HepG2 (cell line): ENCODE results near the gene PSMG4. TPM values are rescaled to one million over a fixed set of nuclear protein-coding genes. Genes with fewer than 3 reads are reported as not detected.

ENCODE experiments used
- ATAC-seq: fragments of 200-7000 bp; cut with Tn5 transposase; 3 replicates; pipeline ENCODE4 v1.9.1; 2020; ENCODE audit warnings: mild to moderate bottlenecking, moderate library complexity
- BruUV-seq: library from RNA; stranded (reverse); fragments of 400-500 nt; replicated peaks from 2 replicates; lab custom pipeline; 2021; lab: Mats Ljungman, UMichigan
- CTCF ChIA-PET: fragments of 300-600 bp; formaldehyde crosslinking; extraction: SDS; loops from one replicate; lab custom pipeline; 2021; ENCODE audit warnings: low total read pairs, inconsistent platforms, low intra/inter-chr PET ratio; lab: Yijun Ruan, JAX
- POLR2A ChIA-PET: fragments of 350-600 bp; sonication (Branson Sonifier 250); formaldehyde crosslinking; loops from one replicate; lab custom pipeline; 2020; ENCODE audit warnings: antibody characterized with exemption, inconsistent platforms; lab: Yijun Ruan, JAX
- DNase-seq: peaks from one replicate; pipeline ENCODE4 v3.0.0-alpha.2; 2015; ENCODE audit warnings: low spot score
- FAIRE-seq: peaks from 3 replicates; lab custom pipeline; 2011; peaks lifted over from hg19 to GRCh38; lab: Jason Lieb, UNC
- H2AFZ ChIP-seq: one replicate; pipeline ENCODE4 v1.6.1; 2011; ENCODE audit warnings: low read length, inconsistent platforms
- H3K27ac ChIP-seq: fragments of 300-600 bp; 3 replicates; pipeline ENCODE4 v1.8.0; 2011; ENCODE audit warnings: mixed run types, mild to moderate bottlenecking, mixed read lengths, low read length, inconsistent platforms; ENCODE audit not compliant: insufficient read depth; ENCODE audit errors: extremely low read length
- H3K27me3 ChIP-seq, 2 experiments: fragments of 200-600 bp in 1 of 2; 2 replicates in 1 of 2; 3 replicates in 1 of 2; pipeline versions ENCODE4 v1.6.0 to v1.8.0; 2011; ENCODE audit warnings: low read length in 2 of 2, mild to moderate bottlenecking in 2 of 2, moderate library complexity in 2 of 2, inconsistent platforms in 1 of 2; ENCODE audit not compliant: insufficient read depth in 2 of 2, control insufficient read depth in 1 of 2
- H3K36me3 ChIP-seq, 2 experiments: fragments of 200-600 bp in 1 of 2; replicated peaks in 1 of 2; 2 replicates in 1 of 2; 3 replicates in 1 of 2; pipeline versions ENCODE4 v1.5.1 to v1.8.0; 2011; ENCODE audit warnings: low read length in 2 of 2, inconsistent platforms in 1 of 2; ENCODE audit not compliant: insufficient read depth in 2 of 2, control insufficient read depth in 1 of 2
- H3K4me1 ChIP-seq: 2 replicates; pipeline ENCODE4 v1.5.1; 2012; ENCODE audit warnings: low read length, inconsistent platforms; ENCODE audit not compliant: insufficient read depth
- H3K4me2 ChIP-seq: 2 replicates; pipeline ENCODE4 v1.6.0; 2011; ENCODE audit warnings: low read depth, low read length, inconsistent platforms
- H3K4me3 ChIP-seq, 3 experiments: fragments of 200-600 bp in 1 of 3; sonication (generic), shearing (Covaris generic) in 1 of 3; replicated peaks in 1 of 3; 2 replicates each; pipeline ENCODE4 v1.5.1; 2011 to 2016; ENCODE audit warnings: low read length in 3 of 3, inconsistent platforms in 2 of 3, low read depth in 2 of 3, mild to moderate bottlenecking in 2 of 3, control low read depth in 1 of 3, mixed read lengths in 1 of 3; ENCODE audit not compliant: insufficient read depth in 1 of 3
- H3K79me2 ChIP-seq: one replicate; pipeline ENCODE4 v1.6.1; 2011; ENCODE audit warnings: low read length, inconsistent platforms; ENCODE audit not compliant: insufficient read depth
- H3K9ac ChIP-seq: 2 replicates; pipeline ENCODE4 v1.6.0; 2011; ENCODE audit warnings: mild to moderate bottlenecking, low read depth, low read length, inconsistent platforms; ENCODE audit not compliant: insufficient read depth
- H3K9me3 ChIP-seq: 2 replicates; pipeline ENCODE4 v1.5.1; 2012; ENCODE audit warnings: mild to moderate bottlenecking, low read length
- H4K20me1 ChIP-seq: 2 replicates; pipeline ENCODE4 v1.6.0; 2011; ENCODE audit warnings: inconsistent platforms, mild to moderate bottlenecking, low read length, moderate library complexity; ENCODE audit not compliant: insufficient read depth
- AGO2 ChIP-seq: fragments of 200-400 bp; formaldehyde crosslinking; optimal IDR thresholded peaks from 2 replicates; pipeline ENCODE3; 2017; ENCODE audit warnings: mild to moderate bottlenecking, low read depth, low read length, moderate library complexity
- ATF7 ChIP-seq, 2 experiments: fragments of 450-650 bp in 1 of 2; sonication (generic) in 1 of 2; formaldehyde crosslinking in 1 of 2; IDR thresholded peaks; 2 replicates each; pipeline versions ENCODE4 v1.4.0 to v1.6.1; 2016 to 2020; ENCODE audit warnings: antibody characterized with exemption in 1 of 2, mild to moderate bottlenecking in 1 of 2, missing genetic modification reagents in 1 of 2
- KDM6A ChIP-seq: IDR thresholded peaks from 2 replicates; pipeline ENCODE4 v1.6.1; 2016; ENCODE audit warnings: low read depth
- MAFG ChIP-seq: sonication (generic); formaldehyde crosslinking; IDR thresholded peaks from 2 replicates; pipeline ENCODE4 v1.5.1; 2020; ENCODE audit warnings: mild to moderate bottlenecking, missing genetic modification reagents
- MYNN ChIP-seq: sonication (generic); formaldehyde crosslinking; IDR thresholded peaks from 2 replicates; pipeline ENCODE4 v1.4.0; 2020; ENCODE audit warnings: mild to moderate bottlenecking, low read depth, missing genetic modification reagents
- NR2F6 ChIP-seq, 2 experiments: IDR thresholded peaks; 2 replicates each; pipeline ENCODE4 v1.6.1; 2016; ENCODE audit warnings: antibody characterized with exemption in 1 of 2, mild to moderate bottlenecking in 1 of 2
- RBM22 ChIP-seq: fragments of 200-400 bp; formaldehyde crosslinking; optimal IDR thresholded peaks from 2 replicates; pipeline ENCODE3; 2017; ENCODE audit warnings: mild to moderate bottlenecking, low read length, moderate library complexity
- SNRNP70 ChIP-seq: fragments of 200-400 bp; formaldehyde crosslinking; IDR thresholded peaks from 2 replicates; pipeline ENCODE4 v1.6.1; 2017; ENCODE audit warnings: mild to moderate bottlenecking, low read depth, low read length, moderate library complexity
- SP4 ChIP-seq: sonication (generic); formaldehyde crosslinking; IDR thresholded peaks from 2 replicates; pipeline ENCODE4 v1.8.1; 2023; ENCODE audit warnings: mild to moderate bottlenecking, missing genetic modification reagents
- SP5 ChIP-seq: IDR thresholded peaks from 2 replicates; pipeline ENCODE4 v1.6.1; 2016; ENCODE audit warnings: low read depth, borderline replicate concordance
- ZNF142 ChIP-seq: sonication (generic); formaldehyde crosslinking; IDR thresholded peaks from 2 replicates; pipeline ENCODE4 v1.4.0; 2020; ENCODE audit warnings: missing genetic modification reagents
- ZNF75D ChIP-seq: sonication (generic); formaldehyde crosslinking; IDR thresholded peaks from 2 replicates; pipeline ENCODE4 v1.8.1; 2023; ENCODE audit warnings: missing genetic modification reagents, mild to moderate bottlenecking, borderline replicate concordance
- WGBS: methylation state at CpG from one replicate; pipeline ENCODE4 v1.1.6; 2017; ENCODE audit warnings: low lambda C conversion rate; 5-methylcytosine and 5-hydroxymethylcytosine counted together
- in situ Hi-C: cut with HindIII; loops from 2 replicates; pipeline ENCODE4 v1.10.0; 2017; ENCODE audit warnings: low pct_unique_long_range_greater_than_20kb; ENCODE audit not compliant: extremely low pct_ligation_motif_present
- intact Hi-C: fragments of 100-400 bp; cut with micrococcal nuclease; formaldehyde crosslinking; loops from one replicate; pipeline ENCODE4 v1.10.0; 2022; ENCODE audit not compliant: unreplicated experiment
- polyA plus RNA-seq, 8 experiments: library from polyadenylated mRNA; depleted of rRNA in 3 of 8; stranded (reverse) in 7 of 8; unstranded in 1 of 8; fragments of >200 nt; fragmentation: Illumina TruSeq in 4 of 8; extraction: Trizol in 4 of 8; gene quantifications; 2 replicates each; pipeline versions ENCODE4 v1.2.1 to v1.2.3, GENCODE V29; 2011 to 2016; ENCODE audit warnings: low read depth in 4 of 8, missing spikeins in 1 of 8, mixed read lengths in 1 of 8; ENCODE audit not compliant: insufficient read depth in 1 of 8
- total RNA-seq, 5 experiments: library from RNA; depleted of rRNA; stranded (reverse); fragments of >200 nt; fragmentation: Illumina TruSeq; extraction: Trizol; gene quantifications; 2 replicates each; pipeline ENCODE4 v1.2.3, GENCODE V29; 2016; ENCODE audit warnings: low read depth in 1 of 5
- TF ChIP-seq, protein P1 (sequence below): sonication (generic); formaldehyde crosslinking; IDR thresholded peaks from 2 replicates; pipeline ENCODE4 v1.4.0; 2020; ENCODE audit warnings: missing genetic modification reagents, borderline replicate concordance
- TF ChIP-seq, protein P2 (sequence below): sonication (generic); formaldehyde crosslinking; IDR thresholded peaks from 2 replicates; pipeline ENCODE4 v1.4.0; 2020; ENCODE audit warnings: missing genetic modification reagents

The PSMG4 gene
- total and polyA plus RNA-seq, 2 of the 13 experiments (the other 11 are each of a cell fraction or from before 2014, with no cell fraction given), result 28.5 to 32.8 TPM

DNA sequence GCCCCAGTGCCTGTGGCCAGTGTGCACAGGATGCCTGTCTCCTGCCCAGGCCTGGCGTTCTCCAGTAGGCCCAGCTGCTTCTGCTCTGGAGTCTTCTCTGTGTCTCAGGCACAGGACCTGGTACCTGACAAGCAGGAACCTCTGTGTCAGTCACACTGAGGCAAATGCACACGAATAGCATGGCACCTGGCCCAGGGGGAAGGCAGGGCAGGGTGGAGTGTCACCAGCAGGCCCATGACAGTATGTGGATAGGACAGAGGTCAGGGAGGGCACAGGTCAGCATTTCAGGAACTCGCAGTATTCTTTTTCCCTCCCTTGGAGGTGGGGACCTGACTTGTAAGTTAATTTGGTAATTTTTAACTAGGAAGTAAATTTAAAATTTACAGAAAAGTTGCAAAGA is 5.6 kb downstream of the PSMG4 start (continued):
- TF ChIP-seq, protein P1, sequence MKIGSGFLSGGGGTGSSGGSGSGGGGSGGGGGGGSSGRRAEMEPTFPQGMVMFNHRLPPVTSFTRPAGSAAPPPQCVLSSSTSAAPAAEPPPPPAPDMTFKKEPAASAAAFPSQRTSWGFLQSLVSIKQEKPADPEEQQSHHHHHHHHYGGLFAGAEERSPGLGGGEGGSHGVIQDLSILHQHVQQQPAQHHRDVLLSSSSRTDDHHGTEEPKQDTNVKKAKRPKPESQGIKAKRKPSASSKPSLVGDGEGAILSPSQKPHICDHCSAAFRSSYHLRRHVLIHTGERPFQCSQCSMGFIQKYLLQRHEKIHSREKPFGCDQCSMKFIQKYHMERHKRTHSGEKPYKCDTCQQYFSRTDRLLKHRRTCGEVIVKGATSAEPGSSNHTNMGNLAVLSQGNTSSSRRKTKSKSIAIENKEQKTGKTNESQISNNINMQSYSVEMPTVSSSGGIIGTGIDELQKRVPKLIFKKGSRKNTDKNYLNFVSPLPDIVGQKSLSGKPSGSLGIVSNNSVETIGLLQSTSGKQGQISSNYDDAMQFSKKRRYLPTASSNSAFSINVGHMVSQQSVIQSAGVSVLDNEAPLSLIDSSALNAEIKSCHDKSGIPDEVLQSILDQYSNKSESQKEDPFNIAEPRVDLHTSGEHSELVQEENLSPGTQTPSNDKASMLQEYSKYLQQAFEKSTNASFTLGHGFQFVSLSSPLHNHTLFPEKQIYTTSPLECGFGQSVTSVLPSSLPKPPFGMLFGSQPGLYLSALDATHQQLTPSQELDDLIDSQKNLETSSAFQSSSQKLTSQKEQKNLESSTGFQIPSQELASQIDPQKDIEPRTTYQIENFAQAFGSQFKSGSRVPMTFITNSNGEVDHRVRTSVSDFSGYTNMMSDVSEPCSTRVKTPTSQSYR (CRISPR knock-in tag), result no peak
- TF ChIP-seq NR2F6 (IDR thresholded peaks at IDR 0.05), result no peak
- no peak for TF ChIP-seq NR2F6 (CRISPR knock-in tag; IDR thresholded peaks at IDR 0.05)
- peak; percentile 35; the same call in 1 of the 2 replicates for TF ChIP-seq ZNF75D (CRISPR knock-in tag)
- no peak for TF ChIP-seq SNRNP70
- TF ChIP-seq, protein P2, sequence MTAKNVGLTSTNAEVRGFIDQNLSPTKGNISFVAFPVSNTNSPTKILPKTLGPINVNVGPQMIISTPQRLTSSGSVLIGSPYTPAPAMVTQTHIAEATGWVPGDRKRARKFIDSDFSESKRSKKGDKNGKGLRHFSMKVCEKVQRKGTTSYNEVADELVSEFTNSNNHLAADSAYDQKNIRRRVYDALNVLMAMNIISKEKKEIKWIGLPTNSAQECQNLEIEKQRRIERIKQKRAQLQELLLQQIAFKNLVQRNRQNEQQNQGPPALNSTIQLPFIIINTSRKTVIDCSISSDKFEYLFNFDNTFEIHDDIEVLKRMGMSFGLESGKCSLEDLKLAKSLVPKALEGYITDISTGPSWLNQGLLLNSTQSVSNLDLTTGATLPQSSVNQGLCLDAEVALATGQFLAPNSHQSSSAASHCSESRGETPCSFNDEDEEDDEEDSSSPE, result no peak

GRCh38 chr6:3265671-3266070 is 6.9 kb downstream of the PSMG4 start:
- peak; percentile 17 for ATAC-seq
- no peaks in the 10 kb centered on the region for H3K9me3 ChIP-seq
- H3K36me3 ChIP-seq, result peaks cover 23 to 51% of the 10 kb centered on the region in 2 experiments
- no peak overlapping the region for H3K4me2 ChIP-seq
- in situ Hi-C loops, result no loop called here
- WGBS, result 76% methylated on average over 9 of the region's 9 CpGs
- peaks cover 36% of the 10 kb centered on the region for H3K79me2 ChIP-seq
- H3K27ac ChIP-seq, result no peak overlapping the region
- H4K20me1 ChIP-seq, result peaks cover 21% of the 10 kb centered on the region
- intact Hi-C loops, result no loop called here
- no TSS peak for BruUV-seq
- CTCF ChIA-PET, result no interaction called here
- FAIRE-seq, result no peak
- DNase-seq, result no peak
- H3K4me1 ChIP-seq, result peaks cover 24% of the 10 kb centered on the region
- no peak overlapping the region for H2AFZ ChIP-seq
- no peaks in the 10 kb centered on the region for H3K27me3 ChIP-seq
- H3K4me3 ChIP-seq, result no peak overlapping the region
- POLR2A ChIA-PET, result no interaction called here
- no peak overlapping the region for H3K9ac ChIP-seq
- TF ChIP-seq SP5 (CRISPR knock-in tag) (no peak), MAFG (CRISPR knock-in tag) (no peak), MYNN (CRISPR knock-in tag) (no peak), AGO2 (peak; percentile 31), KDM6A (CRISPR knock-in tag) (no peak), ZNF142 (no peak), RBM22 (peak; percentile 86), ATF7 (IDR thresholded peaks at IDR 0.05) (no peak), ATF7 (CRISPR knock-in tag; IDR thresholded peaks at IDR 0.05) (no peak), SP4 (CRISPR knock-in tag) (no peak)
